NCI-H2227 treated with DMSO at 0.1 percent for 48 hours (cell line): ENCODE data around the gene HNRNPU.

Experiments used
- DNase-seq: peaks from one replicate; lab custom pipeline; 2025; lab: John Stamatoyannopoulos, UW

Gene HNRNPU

DNA sequence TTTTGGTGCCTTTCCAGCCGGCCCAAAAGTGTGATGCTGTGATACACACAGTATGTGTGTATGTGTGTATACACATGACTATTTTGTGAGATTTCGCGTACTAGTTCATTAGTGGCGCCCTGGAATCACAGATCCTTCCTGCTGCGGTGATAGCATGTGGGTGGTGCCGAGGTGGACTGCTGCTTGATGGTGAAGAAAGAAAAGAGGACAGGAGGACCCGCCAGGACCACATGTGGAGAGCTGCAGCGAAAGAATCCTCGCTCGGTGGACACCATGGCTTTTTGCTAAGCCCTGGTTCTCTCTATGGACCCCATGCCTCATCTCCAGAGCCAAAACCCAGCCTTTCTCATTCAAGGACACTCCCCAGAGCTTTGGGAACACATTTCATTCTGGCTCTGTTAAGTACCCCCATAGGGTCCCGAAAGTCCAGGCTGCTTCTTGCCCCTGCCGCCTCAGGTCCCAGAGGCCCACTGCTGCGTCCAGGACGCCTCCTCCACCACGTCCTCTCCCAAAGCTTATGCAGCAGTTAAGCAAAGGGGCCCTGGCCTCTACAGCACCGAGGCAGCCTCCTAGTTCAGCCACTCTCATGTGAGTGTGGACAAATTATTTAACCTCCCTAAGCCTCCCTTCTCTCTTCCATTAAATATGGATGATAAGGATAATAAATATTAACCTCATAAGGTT lies 61.6 kb downstream of the HNRNPU start:
- no peak for DNase-seq

DNA sequence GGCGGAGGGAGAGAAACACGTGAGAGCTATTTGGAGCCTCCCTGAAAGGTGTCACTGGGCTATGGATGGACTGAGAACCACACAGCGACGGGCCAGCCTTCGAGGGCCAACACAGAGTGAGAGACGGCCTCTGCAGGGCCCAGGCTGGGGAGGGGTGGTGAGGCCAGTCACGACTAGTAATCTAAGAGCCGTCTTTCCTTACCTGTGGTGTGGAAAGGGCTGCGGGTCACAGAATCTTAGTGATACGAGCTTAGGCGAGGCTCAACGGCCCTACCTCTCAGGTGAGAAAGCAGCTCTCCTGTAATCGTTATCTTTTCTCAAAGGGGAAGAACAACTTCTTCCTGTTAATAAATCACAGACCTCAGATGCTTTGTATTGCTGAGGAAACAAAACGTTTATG lies 62.3 kb downstream of the HNRNPU start:
- DNase-seq = no peak

DNA sequence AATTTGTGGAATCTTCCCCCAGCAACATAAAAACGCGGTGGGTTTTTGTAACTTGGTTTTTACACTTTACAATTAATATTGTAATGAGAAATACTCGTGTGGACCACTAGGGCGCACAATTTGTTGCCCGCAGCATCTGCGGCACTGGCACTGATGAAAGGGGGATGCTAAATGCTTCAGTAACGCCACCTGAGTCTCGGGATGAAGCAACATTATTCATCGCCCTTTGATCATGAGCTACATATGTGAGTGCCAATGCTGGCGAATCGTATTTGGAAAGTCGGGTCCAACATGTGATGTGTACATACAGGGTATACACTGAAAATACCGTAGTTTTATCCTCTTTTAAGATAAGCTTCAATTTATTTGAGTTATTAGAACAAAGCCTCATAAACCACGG lies 63.1 kb downstream of the HNRNPU start:
- DNase-seq = no peak

DNA sequence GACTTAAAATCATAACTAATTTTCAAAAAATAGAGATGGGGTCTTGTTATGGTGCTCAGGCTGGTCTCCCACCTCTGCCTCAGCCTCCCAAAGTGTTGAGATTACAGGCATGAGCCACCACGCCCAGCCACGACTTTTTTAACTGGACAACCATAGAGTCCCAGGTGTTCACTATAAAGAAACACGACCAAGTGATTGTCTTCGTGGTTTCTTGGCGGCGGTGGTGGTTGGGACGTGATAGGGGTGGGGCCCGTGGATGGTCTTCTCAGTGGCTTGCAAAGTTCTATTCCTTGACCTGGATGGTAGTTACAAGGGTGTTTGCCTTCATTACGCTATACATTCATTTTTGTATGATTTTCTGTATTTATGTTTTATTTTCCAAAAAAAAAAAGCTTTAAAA lies 63.5 kb downstream of the HNRNPU start:
- DNase-seq = no peak
